SK-N-MC (cell line): ENCODE data around the gene RAP1GDS1.

Experiments used
- DNase-seq: peaks from one replicate; pipeline ENCODE4 v3.0.0-alpha.2; 2011; ENCODE audit warnings: low read depth, low spot score
- H3K27ac ChIP-seq: fragments of 200-600 bp; sonication (generic); 2 replicates; pipeline ENCODE4 v1.5.1; 2016; ENCODE audit warnings: mixed run types
- H3K36me3 ChIP-seq: fragments of 200-600 bp; sonication (generic); 2 replicates; pipeline ENCODE4 v1.6.1; 2017; ENCODE audit warnings: antibody characterized with exemption, low read length, mixed read lengths; ENCODE audit not compliant: insufficient read depth
- H3K4me3 ChIP-seq: fragments of 200-600 bp; sonication (generic); 2 replicates; pipeline ENCODE4 v1.5.1; 2016
- H3K9ac ChIP-seq: fragments of 200-600 bp; sonication (generic); 2 replicates; pipeline ENCODE4 v1.8.0; 2017; ENCODE audit warnings: mixed run types, mixed read lengths; ENCODE audit not compliant: insufficient read length
- H3K9me3 ChIP-seq: fragments of 200-600 bp; sonication (generic); 2 replicates; pipeline ENCODE4 v1.6.1; 2017; ENCODE audit warnings: low read depth, mild to moderate bottlenecking, antibody characterized with exemption, low read length, moderate library complexity, mixed read lengths
- EZH2 ChIP-seq: fragments of 200-600 bp; sonication (generic); IDR thresholded peaks from one replicate; pipeline ENCODE4 v1.6.1; 2017; ENCODE audit warnings: antibody characterized with exemption
- FOXP2 ChIP-seq: optimal IDR thresholded peaks from 2 replicates; pipeline ENCODE3; 2011; ENCODE audit warnings: mild to moderate bottlenecking, moderate library complexity; ENCODE audit not compliant: insufficient read depth; ENCODE audit errors: extremely low read length, control extremely low read depth
- POLR2AphosphoS5 ChIP-seq: IDR thresholded peaks from 2 replicates; pipeline ENCODE4 v1.6.1; 2012; ENCODE audit warnings: mild to moderate bottlenecking, low read depth, low read length, borderline replicate concordance

RAP1GDS1 gene

GRCh38 chr4:98260579-98261404 lies at the start of gene RAP1GDS1:
TSS of gene RAP1GDS1 (plus strand) at chr4:98261384. CDS start at chr4:98261566, 182 bp downstream.
- no peaks in the 10 kb centered on the region for H3K9me3 ChIP-seq
- peak; percentile 60 for DNase-seq
- no peak for TF ChIP-seq FOXP2
- TF ChIP-seq POLR2AphosphoS5 = peak; percentile 98
- peak within 1 kb of the TSS; percentile 92 for H3K27ac ChIP-seq
- peak within 1 kb of the TSS; percentile 97 for H3K9ac ChIP-seq
- no peaks in the 10 kb centered on the region for H3K36me3 ChIP-seq
- H3K4me3 ChIP-seq = peak within 1 kb of the TSS; percentile 97

- no peaks in the 10 kb centered on the region for H3K36me3 ChIP-seq
- DNase-seq = peak; percentile 42
- peak overlapping the region; percentile 52 for H3K4me3 ChIP-seq
- H3K27ac ChIP-seq = peak overlapping the region; percentile 89
- H3K9me3 ChIP-seq = no peaks in the 10 kb centered on the region
- peak overlapping the region; percentile 37 for H3K9ac ChIP-seq
- TF ChIP-seq POLR2AphosphoS5 (no peak), FOXP2 (no peak), EZH2 (no peak)
These were observed 38.9 kb upstream of the RAP1GDS1 start for GRCh38 chr4:98222306-98222705.

- Histone ChIP-seq H3K27ac (no peak overlapping the region), H3K9ac (no peak overlapping the region), H3K36me3 (no peaks in the 10 kb centered on the region), H3K4me3 (no peak overlapping the region), H3K9me3 (no peaks in the 10 kb centered on the region)
- TF ChIP-seq EZH2 (no peak), POLR2AphosphoS5 (no peak), FOXP2 (no peak)
- DNase-seq = no peak
These were observed 34.8 kb upstream of the RAP1GDS1 start for GRCh38 chr4:98226396-98226795.

GRCh38 chr4:98230961-98231360 lies 30.2 kb upstream of the RAP1GDS1 start:
- TF ChIP-seq FOXP2 = no peak
- TF ChIP-seq POLR2AphosphoS5 = no peak
- no peak for TF ChIP-seq EZH2
- no peak for DNase-seq
- Histone ChIP-seq H3K9ac (no peak overlapping the region), H3K9me3 (no peaks in the 10 kb centered on the region), H3K27ac (no peak overlapping the region), H3K4me3 (no peak overlapping the region), H3K36me3 (no peaks in the 10 kb centered on the region)

GRCh38 chr4:98232202-98232601 lies 29.0 kb upstream of the RAP1GDS1 start:
- H3K36me3 ChIP-seq = no peaks in the 10 kb centered on the region
- no peak for DNase-seq
- no peak overlapping the region for H3K9ac ChIP-seq
- no peak overlapping the region for H3K27ac ChIP-seq
- TF ChIP-seq EZH2 (no peak), FOXP2 (peak; percentile 55), POLR2AphosphoS5 (no peak)
- no peak overlapping the region for H3K4me3 ChIP-seq
- no peaks in the 10 kb centered on the region for H3K9me3 ChIP-seq

GRCh38 chr4:98237204-98237603 lies 24.0 kb upstream of the RAP1GDS1 start:
- no peaks in the 10 kb centered on the region for H3K9me3 ChIP-seq

GRCh38 chr4:98242063-98242462 lies 19.1 kb upstream of the RAP1GDS1 start:
- Histone ChIP-seq H3K9ac (no peak overlapping the region), H3K36me3 (no peaks in the 10 kb centered on the region), H3K27ac (no peak overlapping the region), H3K4me3 (no peak overlapping the region), H3K9me3 (no peaks in the 10 kb centered on the region)
- no peak for DNase-seq
- no peak for TF ChIP-seq EZH2
- no peak for TF ChIP-seq FOXP2
- TF ChIP-seq POLR2AphosphoS5 = no peak

More at GRCh38 chr4:98237204-98237603, 24.0 kb upstream of the RAP1GDS1 start:
- Histone ChIP-seq H3K27ac (no peak overlapping the region), H3K4me3 (no peak overlapping the region), H3K9ac (no peak overlapping the region), H3K36me3 (no peaks in the 10 kb centered on the region)
- DNase-seq = no peak
- TF ChIP-seq FOXP2 = no peak
- TF ChIP-seq EZH2 = no peak
- TF ChIP-seq POLR2AphosphoS5 = no peak

- DNase-seq = no peak
- no peak overlapping the region for H3K9ac ChIP-seq
- no peak overlapping the region for H3K4me3 ChIP-seq
- H3K9me3 ChIP-seq = no peaks in the 10 kb centered on the region
- TF ChIP-seq EZH2 = no peak
- H3K27ac ChIP-seq = no peak overlapping the region
- H3K36me3 ChIP-seq = no peaks in the 10 kb centered on the region
These were observed 18.6 kb upstream of the RAP1GDS1 start for GRCh38 chr4:98242538-98242937.

- Histone ChIP-seq H3K9ac (no peak overlapping the region), H3K27ac (no peak overlapping the region)
- TF ChIP-seq EZH2 = no peak
- no peak for TF ChIP-seq POLR2AphosphoS5
- no peak for TF ChIP-seq FOXP2
These were observed 16.0 kb upstream of the RAP1GDS1 start for GRCh38 chr4:98245226-98245625.

More at GRCh38 chr4:98245226-98245625, 16.0 kb upstream of the RAP1GDS1 start:
- DNase-seq = no peak
- no peak overlapping the region for H3K4me3 ChIP-seq
- no peaks in the 10 kb centered on the region for H3K9me3 ChIP-seq
- no peaks in the 10 kb centered on the region for H3K36me3 ChIP-seq
